ENCODE measurements around the gene MMP17.

MMP17 gene

GRCh38 chr12:131835616-131836171, 7.5 kb downstream of the MMP17 start:
- ATAC-seq (replicated peaks; ENCODE audit: extremely low read depth, poor library complexity, severe bottlenecking): no peak
- Mint-ChIP-seq H3K36me3 (ENCODE audit: insufficient read depth) (no peaks in the 10 kb centered on the region), H3K27ac (ENCODE audit: low read depth) (no peak overlapping the region), H3K9me3 (no peaks in the 10 kb centered on the region), H3K27me3 (peaks cover 19% of the 10 kb centered on the region), H3K4me1 (no peaks in the 10 kb centered on the region), H3K4me3 (no peak overlapping the region)
- DNase-seq (ENCODE audit: low spot score in 2 of 2): no peak

GRCh38 chr12:131836193-131836592, 8.0 kb downstream of the MMP17 start:
- ATAC-seq (replicated peaks; ENCODE audit: extremely low read depth, poor library complexity, severe bottlenecking): no peak
- Mint-ChIP-seq H3K4me3 (no peak overlapping the region), H3K36me3 (ENCODE audit: insufficient read depth) (no peaks in the 10 kb centered on the region), H3K9me3 (no peaks in the 10 kb centered on the region), H3K4me1 (no peaks in the 10 kb centered on the region), H3K27ac (ENCODE audit: low read depth) (no peak overlapping the region), H3K27me3 (peaks cover 15% of the 10 kb centered on the region)
- no peak for DNase-seq (ENCODE audit: low spot score in 2 of 2)

- Mint-ChIP-seq H3K27me3 (peaks cover 14% of the 10 kb centered on the region), H3K27ac (ENCODE audit: low read depth) (no peak overlapping the region), H3K4me1 (no peaks in the 10 kb centered on the region), H3K9me3 (no peaks in the 10 kb centered on the region), H3K4me3 (no peak overlapping the region), H3K36me3 (ENCODE audit: insufficient read depth) (no peaks in the 10 kb centered on the region)
- ATAC-seq (replicated peaks; ENCODE audit: extremely low read depth, poor library complexity, severe bottlenecking) (no peak), DNase-seq (ENCODE audit: low spot score in 2 of 2) (no peak)
These were observed 8.7 kb downstream of the MMP17 start for GRCh38 chr12:131836714-131837397.

DNA sequence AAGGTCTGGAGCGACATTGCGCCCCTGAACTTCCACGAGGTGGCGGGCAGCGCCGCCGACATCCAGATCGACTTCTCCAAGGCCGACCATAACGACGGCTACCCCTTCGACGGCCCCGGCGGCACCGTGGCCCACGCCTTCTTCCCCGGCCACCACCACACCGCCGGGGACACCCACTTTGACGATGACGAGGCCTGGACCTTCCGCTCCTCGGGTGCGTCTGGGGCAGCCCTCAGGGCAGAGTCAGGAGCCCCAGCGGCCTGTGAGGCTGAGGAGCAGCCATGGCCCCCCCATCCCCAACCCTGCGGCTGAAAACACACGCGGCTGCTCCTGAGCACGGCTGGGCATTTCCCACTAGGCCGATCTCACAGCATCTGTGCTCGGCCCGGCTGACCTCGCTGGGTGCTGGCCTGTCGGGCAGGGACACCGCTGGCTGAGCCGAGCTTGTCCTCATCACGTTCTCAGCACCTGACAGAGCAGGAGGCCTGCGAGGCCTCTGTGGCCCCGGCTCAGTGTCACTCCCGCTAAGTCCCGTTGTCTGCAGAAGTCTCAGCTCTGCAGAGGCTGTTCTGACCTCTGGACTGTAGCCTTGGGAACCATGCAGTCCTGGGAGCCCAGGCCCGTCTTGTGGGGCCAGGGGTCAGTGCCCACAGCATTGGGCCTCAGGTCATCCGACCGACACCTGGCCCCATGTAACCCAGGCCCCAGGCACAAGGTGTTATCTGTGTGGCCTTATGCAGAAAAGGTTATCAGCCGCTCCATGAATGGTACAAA, 12.6 kb downstream of the MMP17 start:
- no peak for ATAC-seq (replicated peaks; ENCODE audit: extremely low read depth, poor library complexity, severe bottlenecking)
- DNase-seq (ENCODE audit: low spot score in 2 of 2): no peak
- no peaks in the 10 kb centered on the region for H3K4me1 Mint-ChIP-seq
- no peaks in the 10 kb centered on the region for H3K9me3 Mint-ChIP-seq
- H3K36me3 Mint-ChIP-seq (ENCODE audit: insufficient read depth): no peaks in the 10 kb centered on the region
- no peak overlapping the region for H3K4me3 Mint-ChIP-seq
- H3K27me3 Mint-ChIP-seq: peaks cover 1% of the 10 kb centered on the region
- no peak overlapping the region for H3K27ac Mint-ChIP-seq (ENCODE audit: low read depth)

- H3K4me1 Mint-ChIP-seq: no peaks in the 10 kb centered on the region
- peaks cover 2% of the 10 kb centered on the region for H3K36me3 Mint-ChIP-seq (ENCODE audit: insufficient read depth)
- no peak overlapping the region for H3K27ac Mint-ChIP-seq (ENCODE audit: low read depth)
- no peak overlapping the region for H3K4me3 Mint-ChIP-seq
- DNase-seq (ENCODE audit: low spot score in 2 of 2) (no peak), ATAC-seq (replicated peaks; ENCODE audit: extremely low read depth, poor library complexity, severe bottlenecking) (no peak)
- H3K9me3 Mint-ChIP-seq: no peaks in the 10 kb centered on the region
- peaks cover 8% of the 10 kb centered on the region for H3K27me3 Mint-ChIP-seq
These were observed 13.4 kb downstream of the MMP17 start for GRCh38 chr12:131841547-131841946.

GRCh38 chr12:131842169-131842568, 14.0 kb downstream of the MMP17 start:
- no peak overlapping the region for H3K4me3 Mint-ChIP-seq
- ATAC-seq (replicated peaks; ENCODE audit: extremely low read depth, poor library complexity, severe bottlenecking) (no peak), DNase-seq (ENCODE audit: low spot score in 2 of 2) (no peak)
- no peaks in the 10 kb centered on the region for H3K9me3 Mint-ChIP-seq
- H3K36me3 Mint-ChIP-seq (ENCODE audit: insufficient read depth): peaks cover 2% of the 10 kb centered on the region
- H3K27ac Mint-ChIP-seq (ENCODE audit: low read depth): no peak overlapping the region
- no peaks in the 10 kb centered on the region for H3K4me1 Mint-ChIP-seq
- H3K27me3 Mint-ChIP-seq: peaks cover 10% of the 10 kb centered on the region

DNA sequence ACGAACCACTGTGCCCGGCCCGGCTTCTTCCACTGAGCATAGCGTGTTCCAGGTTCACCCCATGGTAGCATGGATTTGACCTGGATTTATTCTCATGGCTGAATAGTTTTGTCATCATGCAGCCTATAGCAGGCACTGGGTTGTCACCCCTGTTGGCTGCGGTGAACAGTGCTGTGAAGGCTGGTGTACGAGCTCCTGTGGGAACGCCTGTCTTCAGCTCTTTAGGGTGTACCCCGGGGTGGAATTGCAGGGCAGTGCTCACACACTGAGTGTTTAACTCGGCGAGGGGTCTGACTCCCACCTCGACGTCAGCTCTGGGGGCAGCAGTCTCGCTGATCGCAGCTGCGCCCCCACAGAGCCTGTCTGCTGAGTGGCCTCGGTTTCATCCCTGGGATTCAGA, 15.3 kb downstream of the MMP17 start:
- Mint-ChIP-seq H3K4me3 (no peak overlapping the region), H3K27me3 (peaks cover 10% of the 10 kb centered on the region), H3K4me1 (no peaks in the 10 kb centered on the region), H3K27ac (ENCODE audit: low read depth) (no peak overlapping the region), H3K36me3 (ENCODE audit: insufficient read depth) (peaks cover 2% of the 10 kb centered on the region), H3K9me3 (no peaks in the 10 kb centered on the region)
- ATAC-seq (replicated peaks; ENCODE audit: extremely low read depth, poor library complexity, severe bottlenecking) (no peak), DNase-seq (ENCODE audit: low spot score in 2 of 2) (no peak)

GRCh38 chr12:131844140-131844539, 15.9 kb downstream of the MMP17 start:
- H3K36me3 Mint-ChIP-seq (ENCODE audit: insufficient read depth): peaks cover 2% of the 10 kb centered on the region
- peaks cover 10% of the 10 kb centered on the region for H3K27me3 Mint-ChIP-seq
- H3K27ac Mint-ChIP-seq (ENCODE audit: low read depth): no peak overlapping the region
- DNase-seq (ENCODE audit: low spot score in 2 of 2) (no peak), ATAC-seq (replicated peaks; ENCODE audit: extremely low read depth, poor library complexity, severe bottlenecking) (no peak)
- H3K9me3 Mint-ChIP-seq: no peaks in the 10 kb centered on the region
- H3K4me1 Mint-ChIP-seq: no peaks in the 10 kb centered on the region
- H3K4me3 Mint-ChIP-seq: no peak overlapping the region

DNA sequence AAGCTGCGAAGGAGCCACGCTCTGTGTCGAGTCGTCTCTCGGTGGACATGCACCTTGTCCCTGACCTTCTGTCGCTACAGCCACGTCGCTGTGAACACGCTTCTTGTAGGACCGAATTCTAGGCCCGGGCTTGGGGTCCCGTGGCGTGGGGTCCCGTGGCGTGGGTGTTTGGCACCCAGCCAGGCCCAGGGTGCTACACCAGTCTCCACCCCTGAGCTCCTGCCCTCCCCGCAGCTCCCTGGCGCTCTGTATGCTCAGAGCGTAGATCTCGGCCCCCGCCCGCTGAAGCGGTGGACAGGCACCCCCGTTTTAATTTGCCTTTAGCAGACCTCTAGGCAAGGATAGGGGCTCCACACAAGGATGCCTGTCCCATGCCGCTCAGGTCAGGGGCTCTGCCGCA, 16.5 kb downstream of the MMP17 start:
- Mint-ChIP-seq H3K27me3 (peaks cover 10% of the 10 kb centered on the region), H3K4me3 (no peak overlapping the region)
- no peak for DNase-seq (ENCODE audit: low spot score in 2 of 2)

DNA sequence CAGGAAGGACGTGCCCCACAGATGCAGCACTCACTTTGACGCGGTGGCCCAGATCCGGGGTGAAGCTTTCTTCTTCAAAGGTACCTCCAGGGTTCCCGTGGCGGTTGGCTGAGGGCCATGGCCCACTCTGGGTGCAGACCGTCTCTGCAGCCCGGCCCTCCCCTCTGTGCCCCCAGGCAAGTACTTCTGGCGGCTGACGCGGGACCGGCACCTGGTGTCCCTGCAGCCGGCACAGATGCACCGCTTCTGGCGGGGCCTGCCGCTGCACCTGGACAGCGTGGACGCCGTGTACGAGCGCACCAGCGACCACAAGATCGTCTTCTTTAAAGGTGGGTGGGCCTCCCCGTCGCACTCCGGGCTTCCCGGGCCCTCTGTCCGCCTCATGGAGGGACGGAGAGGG, 16.9 kb downstream of the MMP17 start:
- H3K27ac Mint-ChIP-seq (ENCODE audit: low read depth): no peak overlapping the region

More for the DNA sequence above, 16.5 kb downstream of the MMP17 start:
- Mint-ChIP-seq H3K27ac (ENCODE audit: low read depth) (no peak overlapping the region), H3K4me1 (no peaks in the 10 kb centered on the region), H3K36me3 (ENCODE audit: insufficient read depth) (peaks cover 2% of the 10 kb centered on the region), H3K9me3 (no peaks in the 10 kb centered on the region)
- no peak for ATAC-seq (replicated peaks; ENCODE audit: extremely low read depth, poor library complexity, severe bottlenecking)

GRCh38 chr12:131847456-131847855, 19.3 kb downstream of the MMP17 start:
- H3K9me3 Mint-ChIP-seq: no peaks in the 10 kb centered on the region
- H3K36me3 Mint-ChIP-seq (ENCODE audit: insufficient read depth): peaks cover 2% of the 10 kb centered on the region
- ATAC-seq (replicated peaks; ENCODE audit: extremely low read depth, poor library complexity, severe bottlenecking) (no peak), DNase-seq (ENCODE audit: low spot score in 2 of 2) (no peak)
- no peak overlapping the region for H3K4me3 Mint-ChIP-seq
- no peak overlapping the region for H3K27ac Mint-ChIP-seq (ENCODE audit: low read depth)
- H3K4me1 Mint-ChIP-seq: no peaks in the 10 kb centered on the region
- peaks cover 10% of the 10 kb centered on the region for H3K27me3 Mint-ChIP-seq

More for the DNA sequence above, 16.9 kb downstream of the MMP17 start:
- H3K9me3 Mint-ChIP-seq: no peaks in the 10 kb centered on the region
- no peak overlapping the region for H3K4me3 Mint-ChIP-seq
- H3K27me3 Mint-ChIP-seq: peaks cover 10% of the 10 kb centered on the region
- ATAC-seq (replicated peaks; ENCODE audit: extremely low read depth, poor library complexity, severe bottlenecking): no peak
- no peak for DNase-seq (ENCODE audit: low spot score in 2 of 2)
- H3K36me3 Mint-ChIP-seq (ENCODE audit: insufficient read depth): peaks cover 2% of the 10 kb centered on the region
- H3K4me1 Mint-ChIP-seq: no peaks in the 10 kb centered on the region

- peaks cover 10% of the 10 kb centered on the region for H3K27me3 Mint-ChIP-seq
- no peak overlapping the region for H3K4me3 Mint-ChIP-seq
- H3K4me1 Mint-ChIP-seq: no peaks in the 10 kb centered on the region
- ATAC-seq (replicated peaks; ENCODE audit: extremely low read depth, poor library complexity, severe bottlenecking): no peak
- peaks cover 2% of the 10 kb centered on the region for H3K36me3 Mint-ChIP-seq (ENCODE audit: insufficient read depth)
- H3K9me3 Mint-ChIP-seq: no peaks in the 10 kb centered on the region
- DNase-seq (ENCODE audit: low spot score in 2 of 2): no peak
- no peak overlapping the region for H3K27ac Mint-ChIP-seq (ENCODE audit: low read depth)
These were observed 20.6 kb downstream of the MMP17 start for GRCh38 chr12:131848753-131849152.
